Parathyroid adenoma (tissue), 2 donors: ENCODE data around the gene MON1A.

Experiments used
- H2AFZ ChIP-seq: fragments of 300-600 bp; sonication (generic); one replicate; pipeline ENCODE4 v1.7.0; 2017; ENCODE audit warnings: antibody characterized with exemption, mild to moderate bottlenecking
- H3K27ac ChIP-seq: fragments of 300-600 bp; sonication (generic); one replicate; pipeline ENCODE4 v1.7.0; 2017
- H3K27me3 ChIP-seq: fragments of 300-600 bp; sonication (generic); one replicate; pipeline ENCODE4 v1.7.0; 2017; ENCODE audit warnings: low read length; ENCODE audit not compliant: control insufficient read depth, insufficient read depth
- H3K36me3 ChIP-seq: fragments of 300-600 bp; sonication (generic); one replicate; pipeline ENCODE4 v1.7.0; 2017; ENCODE audit warnings: low read length; ENCODE audit not compliant: control insufficient read depth, insufficient read depth
- H3K4me1 ChIP-seq: fragments of 300-600 bp; sonication (generic); one replicate; pipeline ENCODE4 v1.7.0; 2017; ENCODE audit warnings: control low read depth
- H3K4me2 ChIP-seq: fragments of 300-600 bp; sonication (generic); one replicate; pipeline ENCODE4 v1.7.0; 2017; ENCODE audit warnings: low read length
- H3K4me3 ChIP-seq: fragments of 300-600 bp; sonication (generic); one replicate; pipeline ENCODE4 v1.7.0; 2017; ENCODE audit warnings: low read depth, low read length
- H3K79me2 ChIP-seq: fragments of 300-600 bp; sonication (generic); one replicate; pipeline ENCODE4 v1.7.0; 2017; ENCODE audit warnings: control low read depth
- H3K9ac ChIP-seq: fragments of 300-600 bp; sonication (generic); one replicate; pipeline ENCODE4 v1.7.0; 2017; ENCODE audit warnings: mild to moderate bottlenecking
- H3K9me3 ChIP-seq: fragments of 300-600 bp; sonication (generic); one replicate; pipeline ENCODE4 v1.7.0; 2017; ENCODE audit warnings: low read length; ENCODE audit not compliant: control insufficient read depth
- CTCF ChIP-seq: fragments of 300-600 bp; sonication (generic); IDR thresholded peaks from one replicate; pipeline ENCODE4 v1.7.0; 2017; ENCODE audit warnings: antibody characterized with exemption, mild to moderate bottlenecking
- donor health status: primary hyperparathyroidism.

MON1A gene

GRCh38 chr3:49867400-49867799 lies 62.2 kb downstream of the MON1A start:
- no peak overlapping the region for H3K27ac ChIP-seq
- peaks cover 3% of the 10 kb centered on the region for H3K4me1 ChIP-seq
- H3K9ac ChIP-seq: no peak overlapping the region
- H3K36me3 ChIP-seq: no peaks in the 10 kb centered on the region
- H2AFZ ChIP-seq: no peak overlapping the region
- no peaks in the 10 kb centered on the region for H3K79me2 ChIP-seq
- H3K9me3 ChIP-seq: no peaks in the 10 kb centered on the region
- H3K4me3 ChIP-seq: no peak overlapping the region
- H3K4me2 ChIP-seq: no peak overlapping the region
- H3K27me3 ChIP-seq: peaks cover 12% of the 10 kb centered on the region
- no peak for TF ChIP-seq CTCF

- Histone ChIP-seq H3K79me2 (no peaks in the 10 kb centered on the region), H3K36me3 (no peaks in the 10 kb centered on the region), H3K4me1 (peaks cover 3% of the 10 kb centered on the region), H2AFZ (no peak overlapping the region), H3K27me3 (peaks cover 12% of the 10 kb centered on the region), H3K4me2 (no peak overlapping the region), H3K27ac (no peak overlapping the region), H3K4me3 (no peak overlapping the region), H3K9me3 (no peaks in the 10 kb centered on the region), H3K9ac (no peak overlapping the region)
- no peak for TF ChIP-seq CTCF
Observed at GRCh38 chr3:49865198-49865784, 64.3 kb downstream of the MON1A start.

GRCh38 chr3:49864505-49864904 lies 65.1 kb downstream of the MON1A start:
- no peak overlapping the region for H3K27ac ChIP-seq
- no peak overlapping the region for H3K4me3 ChIP-seq
- peaks cover 3% of the 10 kb centered on the region for H3K4me1 ChIP-seq
- H3K79me2 ChIP-seq: no peaks in the 10 kb centered on the region
- no peak overlapping the region for H3K9ac ChIP-seq
- no peak overlapping the region for H2AFZ ChIP-seq
- TF ChIP-seq CTCF: no peak
- H3K27me3 ChIP-seq: peaks cover 12% of the 10 kb centered on the region
- H3K9me3 ChIP-seq: no peaks in the 10 kb centered on the region
- no peaks in the 10 kb centered on the region for H3K36me3 ChIP-seq
- H3K4me2 ChIP-seq: no peak overlapping the region

- H3K9ac ChIP-seq: no peak overlapping the region
- peaks cover 4% of the 10 kb centered on the region for H3K4me1 ChIP-seq
- no peaks in the 10 kb centered on the region for H3K36me3 ChIP-seq
- H2AFZ ChIP-seq: no peak overlapping the region
- no peak overlapping the region for H3K4me2 ChIP-seq
- no peak overlapping the region for H3K4me3 ChIP-seq
- no peaks in the 10 kb centered on the region for H3K9me3 ChIP-seq
- H3K27ac ChIP-seq: no peak overlapping the region
- peaks cover 4% of the 10 kb centered on the region for H3K79me2 ChIP-seq
- no peaks in the 10 kb centered on the region for H3K27me3 ChIP-seq
- no peak for TF ChIP-seq CTCF
Observed at GRCh38 chr3:49859576-49860305, 69.9 kb downstream of the MON1A start.
